ENCODE measurements around the gene NOS1AP.

NOS1AP gene

DNA sequence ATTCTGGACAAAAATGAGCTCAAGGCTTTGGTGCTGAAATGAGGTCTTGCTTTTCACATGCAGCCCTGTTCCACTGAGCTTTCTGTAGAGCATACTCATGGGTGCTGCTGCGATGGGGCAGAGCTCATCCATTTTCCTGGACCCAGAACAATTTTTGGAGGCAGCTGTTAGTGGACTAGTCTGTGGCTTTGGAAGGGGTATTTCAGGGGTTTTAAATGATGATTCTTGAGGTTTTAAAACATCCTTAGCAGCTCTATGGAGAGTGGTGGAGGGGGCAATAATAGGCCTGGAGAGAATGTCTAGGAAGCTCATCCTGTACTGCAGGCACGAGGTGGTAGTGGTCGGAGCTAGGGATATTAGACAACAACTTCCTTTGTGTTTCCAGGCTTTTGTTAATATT lies 16.5 kb downstream of the NOS1AP start:
- Histone ChIP-seq H3K27me3 (ENCODE audit: control insufficient read depth in 2 of 2, insufficient read depth in 2 of 2, low read length in 2 of 2) (no peaks in the 10 kb centered on the region), H3K4me1 (ENCODE audit: control insufficient read depth in 2 of 2, insufficient read depth in 2 of 2, low read length in 2 of 2) (peaks cover 7 to 10% of the 10 kb centered on the region in 2 donors), H3K36me3 (ENCODE audit: control insufficient read depth in 2 of 2, insufficient read depth in 2 of 2, low read length in 2 of 2) (no peaks in the 10 kb centered on the region), H3K9ac (ENCODE audit: low read depth in 1 of 2, low read length in 2 of 2) (no peak overlapping the region), H3K4me3 (ENCODE audit: low read length in 2 of 2) (no peak overlapping the region), H3K27ac (ENCODE audit: low read depth in 2 of 2, low read length in 2 of 2) (no peak overlapping the region), H3K9me3 (ENCODE audit: control insufficient read depth in 2 of 2, low read length in 2 of 2) (no peaks in the 10 kb centered on the region)

- Histone ChIP-seq H3K4me3 (ENCODE audit: low read length in 2 of 2) (no peak overlapping the region), H3K9me3 (ENCODE audit: control insufficient read depth in 2 of 2, low read length in 2 of 2) (no peaks in the 10 kb centered on the region), H3K27ac (ENCODE audit: low read depth in 2 of 2, low read length in 2 of 2) (no peak overlapping the region), H3K9ac (ENCODE audit: low read depth in 1 of 2, low read length in 2 of 2) (no peak overlapping the region), H3K4me1 (ENCODE audit: control insufficient read depth in 2 of 2, insufficient read depth in 2 of 2, low read length in 2 of 2) (peaks cover 7 to 10% of the 10 kb centered on the region in 2 donors), H3K36me3 (ENCODE audit: control insufficient read depth in 2 of 2, insufficient read depth in 2 of 2, low read length in 2 of 2) (no peaks in the 10 kb centered on the region), H3K27me3 (ENCODE audit: control insufficient read depth in 2 of 2, insufficient read depth in 2 of 2, low read length in 2 of 2) (no peaks in the 10 kb centered on the region)
These were observed 17.6 kb downstream of the NOS1AP start for GRCh38 chr1:162087111-162087510.

DNA sequence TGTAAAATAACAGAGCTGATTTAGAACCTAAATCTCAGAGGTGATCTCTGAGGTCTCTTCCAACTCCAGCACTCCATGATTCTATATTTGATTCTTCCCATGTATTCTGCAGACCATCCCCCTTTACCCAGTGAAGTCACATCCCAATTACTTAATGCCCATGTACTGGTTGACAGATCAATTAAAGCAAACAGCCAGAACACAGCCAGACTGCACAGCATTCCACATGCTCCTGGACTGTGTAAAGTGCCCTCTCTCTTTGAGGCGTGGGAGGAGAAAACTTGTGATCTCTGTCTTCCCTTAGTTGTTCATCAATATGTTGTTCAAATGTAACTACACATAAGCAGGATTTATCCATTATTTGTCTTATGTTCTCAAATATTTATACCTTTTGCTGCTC lies 18.1 kb downstream of the NOS1AP start:
- H3K27ac ChIP-seq (ENCODE audit: low read depth in 2 of 2, low read length in 2 of 2) = no peak overlapping the region
- H3K27me3 ChIP-seq (ENCODE audit: control insufficient read depth in 2 of 2, insufficient read depth in 2 of 2, low read length in 2 of 2) = no peaks in the 10 kb centered on the region
- H3K4me1 ChIP-seq (ENCODE audit: control insufficient read depth in 2 of 2, insufficient read depth in 2 of 2, low read length in 2 of 2) = peaks cover 7 to 10% of the 10 kb centered on the region in 2 donors
- no peaks in the 10 kb centered on the region for H3K9me3 ChIP-seq (ENCODE audit: control insufficient read depth in 2 of 2, low read length in 2 of 2)
- H3K4me3 ChIP-seq (ENCODE audit: low read length in 2 of 2) = no peak overlapping the region
- H3K9ac ChIP-seq (ENCODE audit: low read depth in 1 of 2, low read length in 2 of 2) = no peak overlapping the region
- no peaks in the 10 kb centered on the region for H3K36me3 ChIP-seq (ENCODE audit: control insufficient read depth in 2 of 2, insufficient read depth in 2 of 2, low read length in 2 of 2)

DNA sequence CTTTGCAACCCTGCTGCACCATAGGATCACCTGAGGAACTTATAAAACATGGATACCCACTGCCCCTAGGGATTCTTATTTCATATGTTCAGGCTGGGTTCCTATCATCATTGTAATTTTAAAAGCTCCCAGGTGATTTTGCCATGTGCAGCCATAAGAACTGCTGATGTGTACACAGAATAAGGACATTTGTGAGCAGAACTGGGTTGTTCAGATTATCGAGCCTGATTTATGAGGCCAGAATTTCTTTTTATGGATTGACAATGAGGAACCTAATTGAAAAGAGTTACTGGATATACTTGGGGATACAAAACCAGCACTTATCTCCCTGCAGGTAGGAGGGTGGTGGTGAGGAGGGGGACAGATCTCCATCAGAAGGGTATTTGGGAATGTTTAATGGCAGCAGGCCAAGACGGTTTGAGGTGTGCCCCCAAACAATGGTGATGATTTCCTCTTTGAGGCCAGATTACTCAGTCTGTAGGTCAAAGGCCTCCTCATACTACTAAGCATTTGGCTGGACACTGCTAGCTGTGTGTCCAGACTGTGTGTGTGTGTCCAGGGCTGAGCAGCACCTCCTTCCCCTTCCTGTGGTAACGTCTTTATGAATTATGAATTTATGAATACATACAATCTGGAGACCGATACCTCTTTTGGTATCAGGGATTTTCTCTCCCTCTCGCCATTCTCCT lies 18.9 kb downstream of the NOS1AP start:
- Histone ChIP-seq H3K36me3 (ENCODE audit: control insufficient read depth in 2 of 2, insufficient read depth in 2 of 2, low read length in 2 of 2) (no peaks in the 10 kb centered on the region), H3K4me3 (ENCODE audit: low read length in 2 of 2) (no peak overlapping the region), H3K9ac (ENCODE audit: low read depth in 1 of 2, low read length in 2 of 2) (no peak overlapping the region), H3K9me3 (ENCODE audit: control insufficient read depth in 2 of 2, low read length in 2 of 2) (no peaks in the 10 kb centered on the region), H3K4me1 (ENCODE audit: control insufficient read depth in 2 of 2, insufficient read depth in 2 of 2, low read length in 2 of 2) (peaks cover 7 to 10% of the 10 kb centered on the region in 2 donors), H3K27ac (ENCODE audit: low read depth in 2 of 2, low read length in 2 of 2) (no peak overlapping the region), H3K27me3 (ENCODE audit: control insufficient read depth in 2 of 2, insufficient read depth in 2 of 2, low read length in 2 of 2) (no peaks in the 10 kb centered on the region)

GRCh38 chr1:162089748-162090147 lies 20.3 kb downstream of the NOS1AP start:
- Histone ChIP-seq H3K9me3 (ENCODE audit: control insufficient read depth in 2 of 2, low read length in 2 of 2) (no peaks in the 10 kb centered on the region), H3K27me3 (ENCODE audit: control insufficient read depth in 2 of 2, insufficient read depth in 2 of 2, low read length in 2 of 2) (no peaks in the 10 kb centered on the region), H3K9ac (ENCODE audit: low read depth in 1 of 2, low read length in 2 of 2) (no peak overlapping the region), H3K4me3 (ENCODE audit: low read length in 2 of 2) (no peak overlapping the region), H3K27ac (ENCODE audit: low read depth in 2 of 2, low read length in 2 of 2) (no peak overlapping the region), H3K36me3 (ENCODE audit: control insufficient read depth in 2 of 2, insufficient read depth in 2 of 2, low read length in 2 of 2) (no peaks in the 10 kb centered on the region), H3K4me1 (ENCODE audit: control insufficient read depth in 2 of 2, insufficient read depth in 2 of 2, low read length in 2 of 2) (peaks cover 7 to 10% of the 10 kb centered on the region in 2 donors)

- H3K4me3 ChIP-seq (ENCODE audit: low read length in 2 of 2) = no peak overlapping the region
These were observed 20.9 kb downstream of the NOS1AP start for GRCh38 chr1:162090378-162090777.

GRCh38 chr1:162091681-162092524 lies 22.4 kb downstream of the NOS1AP start:
- Histone ChIP-seq H3K36me3 (ENCODE audit: control insufficient read depth in 2 of 2, insufficient read depth in 2 of 2, low read length in 2 of 2) (no peaks in the 10 kb centered on the region), H3K27ac (ENCODE audit: low read depth in 2 of 2, low read length in 2 of 2) (no peak overlapping the region)

More at GRCh38 chr1:162090378-162090777, 20.9 kb downstream of the NOS1AP start:
- Histone ChIP-seq H3K9me3 (ENCODE audit: control insufficient read depth in 2 of 2, low read length in 2 of 2) (no peaks in the 10 kb centered on the region), H3K27ac (ENCODE audit: low read depth in 2 of 2, low read length in 2 of 2) (no peak overlapping the region), H3K9ac (ENCODE audit: low read depth in 1 of 2, low read length in 2 of 2) (no peak overlapping the region), H3K4me1 (ENCODE audit: control insufficient read depth in 2 of 2, insufficient read depth in 2 of 2, low read length in 2 of 2) (peaks cover 7 to 10% of the 10 kb centered on the region in 2 donors), H3K27me3 (ENCODE audit: control insufficient read depth in 2 of 2, insufficient read depth in 2 of 2, low read length in 2 of 2) (no peaks in the 10 kb centered on the region), H3K36me3 (ENCODE audit: control insufficient read depth in 2 of 2, insufficient read depth in 2 of 2, low read length in 2 of 2) (no peaks in the 10 kb centered on the region)

DNA sequence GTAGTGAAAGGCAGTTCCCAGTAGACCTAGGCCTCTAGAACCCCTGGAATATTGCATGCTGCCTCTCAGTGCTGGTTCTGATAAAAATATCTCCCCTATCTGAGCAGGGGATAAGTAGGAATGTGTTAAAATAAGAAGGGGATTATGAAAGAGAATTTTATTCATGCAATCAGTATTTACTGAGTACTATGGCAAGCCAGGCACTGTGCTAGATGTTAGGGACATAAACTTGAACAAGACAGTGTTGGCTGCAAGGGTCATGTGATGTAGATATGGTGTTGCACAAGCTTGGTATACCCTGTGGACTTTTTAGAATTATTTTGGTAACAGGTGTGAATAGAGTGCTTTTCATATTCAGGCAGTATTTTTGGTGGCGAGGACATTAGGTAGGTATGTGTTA lies 23.6 kb downstream of the NOS1AP start:
- no peaks in the 10 kb centered on the region for H3K27me3 ChIP-seq (ENCODE audit: control insufficient read depth in 2 of 2, insufficient read depth in 2 of 2, low read length in 2 of 2)
- no peaks in the 10 kb centered on the region for H3K9me3 ChIP-seq (ENCODE audit: control insufficient read depth in 2 of 2, low read length in 2 of 2)
- H3K9ac ChIP-seq (ENCODE audit: low read depth in 1 of 2, low read length in 2 of 2) = no peak overlapping the region
- H3K27ac ChIP-seq (ENCODE audit: low read depth in 2 of 2, low read length in 2 of 2) = no peak overlapping the region
- H3K4me3 ChIP-seq (ENCODE audit: low read length in 2 of 2) = no peak overlapping the region
- H3K4me1 ChIP-seq (ENCODE audit: control insufficient read depth in 2 of 2, insufficient read depth in 2 of 2, low read length in 2 of 2) = peaks cover 7 to 9% of the 10 kb centered on the region in 2 donors
- H3K36me3 ChIP-seq (ENCODE audit: control insufficient read depth in 2 of 2, insufficient read depth in 2 of 2, low read length in 2 of 2) = no peaks in the 10 kb centered on the region

More at GRCh38 chr1:162091681-162092524, 22.4 kb downstream of the NOS1AP start:
- no peaks in the 10 kb centered on the region for H3K9me3 ChIP-seq (ENCODE audit: control insufficient read depth in 2 of 2, low read length in 2 of 2)
- no peak overlapping the region for H3K4me3 ChIP-seq (ENCODE audit: low read length in 2 of 2)
- no peaks in the 10 kb centered on the region for H3K27me3 ChIP-seq (ENCODE audit: control insufficient read depth in 2 of 2, insufficient read depth in 2 of 2, low read length in 2 of 2)
- H3K4me1 ChIP-seq (ENCODE audit: control insufficient read depth in 2 of 2, insufficient read depth in 2 of 2, low read length in 2 of 2) = peaks cover 7 to 10% of the 10 kb centered on the region in 2 donors
- no peak overlapping the region for H3K9ac ChIP-seq (ENCODE audit: low read depth in 1 of 2, low read length in 2 of 2)

DNA sequence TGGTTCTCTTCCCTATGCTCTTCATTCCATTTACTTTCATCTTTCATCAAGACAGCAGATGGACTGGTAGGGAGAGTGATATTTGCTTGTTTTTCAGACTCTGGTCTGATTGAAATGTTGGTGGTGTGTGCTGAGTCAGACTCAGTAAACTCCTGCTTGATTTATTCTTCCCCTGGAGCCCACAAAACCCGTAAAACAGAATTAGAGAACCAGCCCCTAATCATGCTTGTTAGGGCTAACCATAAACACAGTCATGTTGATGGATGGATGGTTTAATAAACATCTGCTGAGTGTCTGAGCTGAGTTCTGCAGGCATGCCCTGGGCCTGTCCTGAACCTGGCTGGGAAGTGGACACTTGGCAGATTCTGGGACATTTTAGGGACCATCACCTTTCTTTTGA lies 24.8 kb downstream of the NOS1AP start:
- Histone ChIP-seq H3K9me3 (ENCODE audit: control insufficient read depth in 2 of 2, low read length in 2 of 2) (no peaks in the 10 kb centered on the region), H3K27ac (ENCODE audit: low read depth in 2 of 2, low read length in 2 of 2) (no peak overlapping the region)

DNA sequence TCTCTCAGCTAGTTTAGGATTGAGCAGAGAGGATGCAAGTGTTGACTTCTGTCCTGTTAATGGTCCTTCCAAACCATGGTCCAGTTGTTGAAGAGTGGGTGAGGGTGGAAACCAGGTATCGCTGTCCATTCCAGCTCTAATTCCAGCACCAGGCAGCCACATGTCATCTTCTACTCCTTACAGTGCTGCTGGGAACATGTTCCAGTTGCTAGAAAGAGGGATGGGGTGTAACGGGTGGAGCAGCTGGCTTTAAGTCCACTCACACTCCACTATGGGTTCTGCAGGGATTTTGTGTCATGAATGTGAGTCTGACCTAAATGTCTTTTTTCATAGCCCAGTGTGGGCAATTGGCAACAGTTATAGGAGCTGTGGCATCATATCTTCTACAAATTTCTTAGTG lies 25.2 kb downstream of the NOS1AP start:
- Histone ChIP-seq H3K9me3 (ENCODE audit: control insufficient read depth in 2 of 2, low read length in 2 of 2) (no peaks in the 10 kb centered on the region), H3K36me3 (ENCODE audit: control insufficient read depth in 2 of 2, insufficient read depth in 2 of 2, low read length in 2 of 2) (no peaks in the 10 kb centered on the region), H3K9ac (ENCODE audit: low read depth in 1 of 2, low read length in 2 of 2) (no peak overlapping the region), H3K4me3 (ENCODE audit: low read length in 2 of 2) (no peak overlapping the region), H3K4me1 (ENCODE audit: control insufficient read depth in 2 of 2, insufficient read depth in 2 of 2, low read length in 2 of 2) (no peaks in the 10 kb centered on the region), H3K27me3 (ENCODE audit: control insufficient read depth in 2 of 2, insufficient read depth in 2 of 2, low read length in 2 of 2) (no peaks in the 10 kb centered on the region), H3K27ac (ENCODE audit: low read depth in 2 of 2, low read length in 2 of 2) (no peak overlapping the region)

More for the DNA sequence above, 24.8 kb downstream of the NOS1AP start:
- Histone ChIP-seq H3K9ac (ENCODE audit: low read depth in 1 of 2, low read length in 2 of 2) (no peak overlapping the region), H3K4me3 (ENCODE audit: low read length in 2 of 2) (no peak overlapping the region), H3K4me1 (ENCODE audit: control insufficient read depth in 2 of 2, insufficient read depth in 2 of 2, low read length in 2 of 2) (no peaks in the 10 kb centered on the region), H3K27me3 (ENCODE audit: control insufficient read depth in 2 of 2, insufficient read depth in 2 of 2, low read length in 2 of 2) (no peaks in the 10 kb centered on the region), H3K36me3 (ENCODE audit: control insufficient read depth in 2 of 2, insufficient read depth in 2 of 2, low read length in 2 of 2) (no peaks in the 10 kb centered on the region)
